H1 (cell line): ENCODE results near the gene AAGAB. TPM values are rescaled to one million over a fixed set of nuclear protein-coding genes. Genes with fewer than 3 reads are reported as not detected.

Source experiments
- CTCF ChIA-PET: fragments of 300-600 bp; sonication (Branson Sonifier 250); formaldehyde crosslinking; loops from one replicate; lab custom pipeline; 2021; ENCODE audit not compliant: partially characterized antibody; lab: Charles Lee
- POLR2A ChIA-PET: fragments of 300-600 bp; sonication (Branson Sonifier 250); formaldehyde crosslinking; loops from one replicate; lab custom pipeline; 2021; ENCODE audit warnings: inconsistent platforms; ENCODE audit not compliant: partially characterized antibody; lab: Charles Lee
- DNase-seq, 2 experiments: peaks; one replicate each; pipeline versions ENCODE4 v3.0.0 to v3.0.0-alpha.2; 2010 to 2022; ENCODE audit warnings: low spot score in 2 of 2, low read depth in 1 of 2, mixed read lengths in 1 of 2
- FAIRE-seq: peaks from 2 replicates; lab custom pipeline; 2011; peaks lifted over from hg19 to GRCh38; lab: Jason Lieb, UNC
- H2AFZ ChIP-seq: 2 replicates; pipeline ENCODE4 v1.8.1; 2012; ENCODE audit warnings: low read length, inconsistent platforms
- H2AK5ac ChIP-seq: 2 replicates; pipeline ENCODE4 v1.6.1; 2013; ENCODE audit warnings: low read depth, low read length
- H2BK120ac ChIP-seq: replicated peaks from 2 replicates; pipeline ENCODE3; 2013; ENCODE audit warnings: low read depth, low read length, inconsistent platforms
- H2BK12ac ChIP-seq: 2 replicates; pipeline ENCODE4 v1.6.1; 2013; ENCODE audit warnings: low read depth, low read length
- H2BK15ac ChIP-seq: 2 replicates; pipeline ENCODE4 v1.6.1; 2013; ENCODE audit warnings: low read length
- H2BK20ac ChIP-seq: 2 replicates; pipeline ENCODE4 v1.6.1; 2013; ENCODE audit warnings: low read length
- H2BK5ac ChIP-seq: 2 replicates; pipeline ENCODE4 v1.6.1; 2013; ENCODE audit warnings: low read depth, low read length
- H3K14ac ChIP-seq: 2 replicates; pipeline ENCODE4 v1.6.1; 2013; ENCODE audit warnings: inconsistent platforms; ENCODE audit not compliant: insufficient read length
- H3K18ac ChIP-seq: 2 replicates; pipeline ENCODE4 v1.6.1; 2013; ENCODE audit warnings: low read length; ENCODE audit errors: extremely low read depth
- H3K23ac ChIP-seq: 2 replicates; pipeline ENCODE4 v1.6.1; 2013; ENCODE audit warnings: inconsistent platforms; ENCODE audit not compliant: insufficient read length
- H3K23me2 ChIP-seq: 2 replicates; pipeline ENCODE4 v1.6.1; 2013; ENCODE audit warnings: low read depth, low read length
- H3K27ac ChIP-seq: 2 replicates; pipeline ENCODE4 v1.6.1; 2011; ENCODE audit warnings: low read depth, low read length, inconsistent platforms
- H3K27me3 ChIP-seq, 4 experiments: replicated peaks in 1 of 4; 1 replicate in 1 of 4; 2 replicates in 3 of 4; pipeline versions ENCODE4 v1.6.1 to v1.8.1; 2011 to 2013; ENCODE audit warnings: low read length in 3 of 4, mild to moderate bottlenecking in 3 of 4, inconsistent platforms in 2 of 4, mixed read lengths in 2 of 4, moderate library complexity in 1 of 4; ENCODE audit not compliant: control insufficient read depth in 3 of 4, insufficient read depth in 3 of 4; ENCODE audit errors: extremely low read depth in 1 of 4
- H3K36me3 ChIP-seq, 4 experiments: 2 replicates each; pipeline versions ENCODE4 v1.6.1 to v1.8.1; 2011 to 2013; ENCODE audit warnings: mild to moderate bottlenecking in 4 of 4, low read length in 3 of 4, moderate library complexity in 2 of 4, control low read depth in 1 of 4, inconsistent platforms in 1 of 4; ENCODE audit not compliant: insufficient read depth in 4 of 4, control insufficient read depth in 2 of 4
- H3K4ac ChIP-seq: replicated peaks from 2 replicates; pipeline ENCODE3; 2013; ENCODE audit warnings: low read length, low read depth, mixed read lengths, inconsistent platforms; ENCODE audit not compliant: insufficient read length
- H3K4me1 ChIP-seq, 4 experiments: replicated peaks in 1 of 4; 1 replicate in 1 of 4; 2 replicates in 3 of 4; pipeline versions ENCODE4 v1.6.1 to v1.8.1; 2011 to 2013; ENCODE audit warnings: low read length in 3 of 4, inconsistent platforms in 2 of 4, mixed read lengths in 1 of 4; ENCODE audit not compliant: insufficient read depth in 4 of 4, control insufficient read depth in 3 of 4
- H3K4me2 ChIP-seq, 2 experiments: 2 replicates each; pipeline versions ENCODE4 v1.6.1 to v1.8.1; 2011 to 2013; ENCODE audit warnings: low read depth in 2 of 2, low read length in 2 of 2, control low read depth in 1 of 2, inconsistent platforms in 1 of 2, mild to moderate bottlenecking in 1 of 2; ENCODE audit not compliant: insufficient read depth in 1 of 2
- H3K4me3 ChIP-seq, 4 experiments: fragments of 200-600, 300-600 bp in 1 of 4; sonication (generic), shearing (Covaris generic), sonication (Bioruptor Twin) in 1 of 4; 2 replicates each; pipeline versions ENCODE4 v1.5.1 to v1.8.1; 2011 to 2016; ENCODE audit warnings: low read length in 4 of 4, low read depth in 3 of 4, control low read depth in 2 of 4, inconsistent platforms in 2 of 4, mild to moderate bottlenecking in 2 of 4, mixed read lengths in 1 of 4, moderate library complexity in 1 of 4; ENCODE audit not compliant: insufficient read depth in 2 of 4; ENCODE audit errors: extremely low read depth in 1 of 4
- H3K56ac ChIP-seq: replicated peaks from 2 replicates; pipeline ENCODE3; 2013; ENCODE audit warnings: low read depth, mild to moderate bottlenecking, mixed read lengths, low read length, inconsistent platforms; ENCODE audit not compliant: insufficient read length
- H3K79me1 ChIP-seq: 2 replicates; pipeline ENCODE4 v1.6.1; 2013; ENCODE audit warnings: low read depth, low read length, control low read depth
- H3K79me2 ChIP-seq, 2 experiments: 2 replicates each; pipeline versions ENCODE4 v1.6.1 to v1.8.1; 2012 to 2013; ENCODE audit warnings: low read length in 2 of 2, mild to moderate bottlenecking in 2 of 2, inconsistent platforms in 1 of 2; ENCODE audit not compliant: insufficient read depth in 2 of 2, control insufficient read depth in 1 of 2
- H3K9ac ChIP-seq, 4 experiments: replicated peaks in 1 of 4; 1 replicate in 1 of 4; 2 replicates in 3 of 4; pipeline versions ENCODE4 v1.6.1 to v1.8.1; 2011 to 2013; ENCODE audit warnings: low read depth in 3 of 4, low read length in 3 of 4, control low read depth in 2 of 4, mild to moderate bottlenecking in 2 of 4, moderate library complexity in 2 of 4, inconsistent platforms in 1 of 4; ENCODE audit errors: extremely low read depth in 1 of 4
- H3K9me3 ChIP-seq, 2 experiments: 2 replicates each; pipeline versions ENCODE4 v1.6.1 to v1.8.1; 2012 to 2013; ENCODE audit warnings: mild to moderate bottlenecking in 2 of 2, moderate library complexity in 2 of 2, control low read depth in 1 of 2, inconsistent platforms in 1 of 2, low read depth in 1 of 2, low read length in 1 of 2, mixed read lengths in 1 of 2; ENCODE audit not compliant: insufficient read depth in 2 of 2
- H4K20me1 ChIP-seq, 2 experiments: replicated peaks in 1 of 2; 2 replicates each; pipeline versions ENCODE3 to v1.8.1; 2011 to 2013; ENCODE audit warnings: inconsistent platforms in 2 of 2, low read length in 2 of 2, mild to moderate bottlenecking in 1 of 2; ENCODE audit not compliant: insufficient read depth in 2 of 2, control insufficient read depth in 1 of 2
- H4K5ac ChIP-seq: 2 replicates; pipeline ENCODE4 v1.6.1; 2013; ENCODE audit warnings: low read length, low read depth, mixed read lengths, inconsistent platforms; ENCODE audit not compliant: insufficient read length
- H4K8ac ChIP-seq: 2 replicates; pipeline ENCODE4 v1.8.0; 2013; ENCODE audit warnings: mild to moderate bottlenecking, moderate library complexity, low read length, inconsistent platforms; ENCODE audit not compliant: insufficient read depth; ENCODE audit errors: extremely low read depth
- H4K91ac ChIP-seq: replicated peaks from 2 replicates; pipeline ENCODE3; 2013; ENCODE audit warnings: low read length, mixed read lengths, inconsistent platforms; ENCODE audit not compliant: insufficient read length
- HDAC6 ChIP-seq: IDR thresholded peaks from one replicate; pipeline ENCODE4 v1.7.1; 2012; ENCODE audit warnings: low read depth, mild to moderate bottlenecking, inconsistent platforms, low read length, moderate library complexity
- KDM5A ChIP-seq: fragments of 200-600 bp; IDR thresholded peaks from 2 replicates; pipeline ENCODE4 v1.7.1; 2012; ENCODE audit warnings: mild to moderate bottlenecking, low read length, inconsistent platforms, mixed read lengths
- NANOG ChIP-seq: IDR thresholded peaks from 2 replicates; pipeline ENCODE4 v1.6.1; 2011; ENCODE audit warnings: low read length, low read depth, mild to moderate bottlenecking, inconsistent platforms; ENCODE audit not compliant: insufficient read depth, poor library complexity, severe bottlenecking
- SIX5 ChIP-seq: IDR thresholded peaks from 2 replicates; pipeline ENCODE4 v1.6.1; 2011; ENCODE audit warnings: mild to moderate bottlenecking, low read depth, low read length
- TBP ChIP-seq: IDR thresholded peaks from 2 replicates; pipeline ENCODE4 v1.6.1; 2011; ENCODE audit warnings: low read depth, low read length, improper control_type of control experiment
- TCF12 ChIP-seq: IDR thresholded peaks from 2 replicates; pipeline ENCODE4 v1.6.1; 2011; ENCODE audit warnings: low read depth, mild to moderate bottlenecking, low read length
- ZNF274 ChIP-seq: IDR thresholded peaks from 2 replicates; pipeline ENCODE4 v1.7.0; 2012; ENCODE audit warnings: low read length, borderline replicate concordance; ENCODE audit errors: extremely low read depth
- WGBS, 2 experiments: shearing (Covaris generic) in 1 of 2; methylation state at CpG; one replicate each; pipeline versions ENCODE4 v1.1.6 to v1.1.7; 2013 to 2015; ENCODE audit warnings: low lambda C conversion rate in 2 of 2, mixed read lengths in 2 of 2, inconsistent platforms in 1 of 2, low coverage in 1 of 2, missing lambda C conversion rate in 1 of 2; ENCODE audit not compliant: insufficient replicate concordance in 2 of 2, insufficient coverage in 1 of 2, insufficient read length in 1 of 2; ENCODE audit errors: extremely low coverage in 1 of 2, missing lambda C conversion rate in 1 of 2; 5-methylcytosine and 5-hydroxymethylcytosine counted together
- polyA plus RNA-seq, 7 experiments: library from polyadenylated mRNA; depleted of rRNA in 3 of 7; stranded (reverse) in 5 of 7; unstranded in 2 of 7; fragments of >200 nt in 5 of 7; fragments of 200-250 nt in 2 of 7; gene quantifications; 1 replicate in 5 of 7; 2 replicates in 1 of 7; 4 replicates in 1 of 7; pipeline versions ENCODE4 v1.2.1 to v1.2.3, GENCODE V29; 2011 to 2013; ENCODE audit warnings: missing spikeins in 2 of 7, mixed read lengths in 2 of 7
- total RNA-seq: library from RNA; stranded (reverse); fragmentation: NEBNext Ultra II Directional; extraction: Animal tissue kit (Norgen Biotek cat#: 25700); gene quantifications from 2 replicates; pipeline ENCODE4 v1.2.1, GENCODE V29; 2021

AAGAB gene
- total and polyA plus RNA-seq, 2 of the 8 experiments (the other 6 are each of a cell fraction or from before 2014, with no cell fraction given), result 20.1 to 45.9 TPM

DNA sequence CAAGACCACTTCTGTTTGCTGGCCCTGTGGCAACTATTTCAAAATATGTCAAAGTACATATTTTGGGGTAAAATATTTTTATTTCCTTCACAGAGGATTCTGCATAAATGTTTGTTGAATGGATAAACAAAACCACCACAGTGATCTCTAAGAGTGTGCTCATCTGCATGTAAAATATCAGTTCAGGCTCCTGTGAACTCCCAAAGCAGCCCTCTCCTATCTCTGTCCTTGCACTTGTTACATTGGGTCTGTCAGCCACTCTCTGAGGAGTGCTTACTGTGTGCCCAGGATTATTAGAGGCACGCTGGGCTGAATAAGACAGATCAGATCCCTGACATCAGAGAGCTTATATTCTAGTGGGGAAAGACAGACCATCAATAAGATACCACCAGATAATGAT lies 27.3 kb upstream of the AAGAB start:
- DNase-seq (no peak), FAIRE-seq (no peak)
- Histone ChIP-seq H4K91ac (no peak overlapping the region), H3K18ac (no peak overlapping the region), H3K23me2 (no peaks in the 10 kb centered on the region), H2BK5ac (no peak overlapping the region), H3K27me3 (no peaks in the 10 kb centered on the region), H3K4ac (no peak overlapping the region), H2AK5ac (no peak overlapping the region), H2BK20ac (no peak overlapping the region), H4K8ac (no peak overlapping the region), H4K20me1 (no peaks in the 10 kb centered on the region), H3K27ac (no peak overlapping the region), H4K5ac (no peak overlapping the region), H3K79me1 (no peaks in the 10 kb centered on the region), H2BK12ac (no peak overlapping the region), H2BK120ac (no peak overlapping the region), H2AFZ (no peak overlapping the region), H3K79me2 (no peaks in the 10 kb centered on the region), H3K9ac (no peak overlapping the region), H3K9me3 (no peaks in the 10 kb centered on the region), H2BK15ac (no peak overlapping the region), H3K4me1 (peaks cover 0 to 8% (median 2%) of the 10 kb centered on the region in 4 experiments; a peak in 4 of 7 replicates), H3K14ac (no peak overlapping the region), H3K23ac (no peak overlapping the region), H3K4me2 (no peak overlapping the region), H3K4me3 (no peak overlapping the region), H3K56ac (no peak overlapping the region), H3K36me3 (no peaks in the 10 kb centered on the region)
- ChIA-PET POLR2A (interaction anchor here (0.7 to 1.7 kb wide), 2 partner anchors 23 to 30 kb away, joined by 3 to 6 read pairs; no protein-coding TSS in a partner anchor), CTCF (interaction anchor here (0.7 to 1.8 kb wide), 6 partner anchors 10 to 335 kb away, joined by 3 to 6 read pairs (median 3); no protein-coding TSS in a partner anchor)
- TF ChIP-seq NANOG (no peak), HDAC6 (no peak), TBP (no peak), KDM5A (no peak), ZNF274 (no peak), TCF12 (no peak), SIX5 (no peak)
- 65% methylated on average over 1 of the region's 1 CpG; no CpG with 5 or more reads in 1 of the 2 experiments for WGBS, 2 experiments
